GM12878 (cell line): ENCODE results near the gene NIPAL3. TPM values are rescaled to one million over a fixed set of nuclear protein-coding genes. Genes with fewer than 3 reads are reported as not detected.
A peak's percentile ranks its signal among the peaks of the same experiment; 100 is the strongest.

Experiments
- ATAC-seq: fragments of 200-7000 bp; cut with Tn5 transposase; 3 replicates; pipeline ENCODE4 v1.9.1; 2020; ENCODE audit warnings: mild to moderate bottlenecking, moderate library complexity
- BruUV-seq: library from RNA; stranded (reverse); fragments of 400-500 nt; replicated peaks from 2 replicates; lab custom pipeline; 2021; lab: Mats Ljungman, UMichigan
- CTCF ChIA-PET: fragments of 300-600 bp; sonication (Branson Sonifier 250); formaldehyde crosslinking; extraction: SDS; loops from one replicate; lab custom pipeline; 2021; ENCODE audit warnings: inconsistent platforms; lab: Yijun Ruan, JAX
- POLR2A ChIA-PET: fragments of 350-600 bp; formaldehyde crosslinking; extraction: SDS; loops from one replicate; lab custom pipeline; 2021; ENCODE audit warnings: inconsistent platforms; lab: Charles Lee
- RAD21 ChIA-PET: fragments of 300-600 bp; sonication (Branson Sonifier 250); formaldehyde crosslinking; loops from one replicate; lab custom pipeline; 2023; ENCODE audit warnings: antibody characterized with exemption; ENCODE audit not compliant: unreplicated experiment; lab: Charles Lee
- SMC1A ChIA-PET: fragments of 300-600 bp; sonication (Branson Sonifier 250); formaldehyde crosslinking; loops from one replicate; lab custom pipeline; 2023; ENCODE audit not compliant: unreplicated experiment, uncharacterized antibody; lab: Charles Lee
- DNase-seq: peaks from one replicate; pipeline ENCODE4 v3.0.0-alpha.2; 2011; ENCODE audit warnings: low read depth, low spot score
- FAIRE-seq: peaks from 3 replicates; lab custom pipeline; 2011; peaks lifted over from hg19 to GRCh38; lab: Jason Lieb, UNC
- H2AFZ ChIP-seq: 2 replicates; pipeline ENCODE4 v1.6.0; 2011; ENCODE audit warnings: low read depth, low read length, control low read depth; ENCODE audit not compliant: control insufficient read depth
- H3K27ac ChIP-seq: 2 replicates; pipeline ENCODE4 v1.5.1; 2011; ENCODE audit warnings: control low read depth; ENCODE audit not compliant: control insufficient read depth, insufficient read depth
- H3K27me3 ChIP-seq, 2 experiments: replicated peaks in 1 of 2; 2 replicates each; pipeline versions ENCODE4 v1.6.0 to v1.6.1; 2011; ENCODE audit warnings: low read length in 1 of 2; ENCODE audit not compliant: control insufficient read depth in 2 of 2, insufficient read depth in 2 of 2
- H3K36me3 ChIP-seq, 2 experiments: 2 replicates each; pipeline ENCODE4 v1.5.1; 2011; ENCODE audit warnings: low read length in 1 of 2; ENCODE audit not compliant: control insufficient read depth in 2 of 2, insufficient read depth in 2 of 2
- H3K4me1 ChIP-seq: 2 replicates; pipeline ENCODE4 v1.6.1; 2011; ENCODE audit warnings: mild to moderate bottlenecking, low read length, moderate library complexity, mixed read lengths; ENCODE audit not compliant: control insufficient read depth, insufficient read depth
- H3K4me2 ChIP-seq: 2 replicates; pipeline ENCODE4 v1.6.0; 2011; ENCODE audit warnings: control low read depth; ENCODE audit not compliant: control insufficient read depth, insufficient read depth
- H3K4me3 ChIP-seq: fragments of 200-600 bp; sonication (generic); 2 replicates; pipeline ENCODE4 v1.5.1; 2016
- H3K79me2 ChIP-seq: 2 replicates; pipeline ENCODE4 v1.6.0; 2011; ENCODE audit warnings: low read length; ENCODE audit not compliant: control insufficient read depth, insufficient read depth
- H3K9ac ChIP-seq: 2 replicates; pipeline ENCODE4 v1.8.0; 2011; ENCODE audit warnings: low read length, control low read depth, mixed read lengths; ENCODE audit not compliant: control insufficient read depth, insufficient read depth
- H3K9me3 ChIP-seq: replicated peaks from 3 replicates; pipeline ENCODE4 v1.5.1; 2011; ENCODE audit warnings: mild to moderate bottlenecking, low read length; ENCODE audit not compliant: control insufficient read depth, insufficient read depth
- H4K20me1 ChIP-seq: 2 replicates; pipeline ENCODE4 v1.6.0; 2011; ENCODE audit not compliant: control insufficient read depth, insufficient read depth
- EGR1 ChIP-seq, 2 experiments: IDR thresholded peaks; 1 replicate in 1 of 2; 2 replicates in 1 of 2; pipeline ENCODE4 v1.6.1; 2011 to 2012; ENCODE audit warnings: low read depth in 2 of 2, low read length in 2 of 2, borderline replicate concordance in 1 of 2, mild to moderate bottlenecking in 1 of 2, moderate library complexity in 1 of 2
- HDAC6 ChIP-seq: fragments of 200-600 bp; sonication (generic); IDR thresholded peaks from one replicate; pipeline ENCODE4 v1.8.0; 2017; ENCODE audit warnings: antibody characterized with exemption; ENCODE audit not compliant: unreplicated experiment
- IKZF1 ChIP-seq: fragments of 450-650 bp; conservative IDR thresholded peaks from 2 replicates; pipeline ENCODE4 v1.6.1; 2017; ENCODE audit warnings: antibody characterized with exemption, mild to moderate bottlenecking
- NFXL1 ChIP-seq: fragments of 450-650 bp; IDR thresholded peaks from 2 replicates; pipeline ENCODE4 v1.6.1; 2017; ENCODE audit warnings: antibody characterized with exemption, mild to moderate bottlenecking, borderline replicate concordance
- RCOR1 ChIP-seq: conservative IDR thresholded peaks from 2 replicates; pipeline ENCODE4 v1.6.1; 2012; ENCODE audit warnings: low read depth, low read length, improper control_type of control experiment
- RELA ChIP-seq: fragments of 450-650 bp; IDR thresholded peaks from 2 replicates; pipeline ENCODE4 v1.8.0; 2014; ENCODE audit warnings: borderline replicate concordance; ENCODE audit not compliant: partially characterized antibody
- SIN3A ChIP-seq: IDR thresholded peaks from 2 replicates; pipeline ENCODE4 v1.6.1; 2012; ENCODE audit warnings: low read depth, low read length, improper control_type of control experiment
- SIX5 ChIP-seq: IDR thresholded peaks from 2 replicates; pipeline ENCODE4 v1.6.1; 2011; ENCODE audit warnings: mild to moderate bottlenecking, low read depth, low read length, moderate library complexity; ENCODE audit not compliant: severe bottlenecking
- SUZ12 ChIP-seq: fragments of 200-600 bp; sonication (generic); IDR thresholded peaks from one replicate; pipeline ENCODE4 v1.6.1; 2018; ENCODE audit warnings: antibody characterized with exemption, mild to moderate bottlenecking; ENCODE audit not compliant: unreplicated experiment
- WGBS: methylation state at CpG from one replicate; pipeline ENCODE4 v1.1.6; 2016; ENCODE audit warnings: low lambda C conversion rate; ENCODE audit not compliant: insufficient replicate concordance, insufficient coverage; ENCODE audit errors: missing lambda C conversion rate; 5-methylcytosine and 5-hydroxymethylcytosine counted together
- in situ Hi-C: fragments of 300-500 bp; cut with MboI; formaldehyde crosslinking; loops from 9 replicates; pipeline ENCODE4 v1.14.3; 2018; ENCODE audit warnings: mixed read lengths
- intact Hi-C: fragments of 100-400 bp; cut with micrococcal nuclease; formaldehyde crosslinking; loops from one replicate; pipeline ENCODE4 v1.14.2; 2022; ENCODE audit not compliant: unreplicated experiment
- polyA plus RNA-seq, 11 experiments: library from polyadenylated mRNA; depleted of rRNA in 4 of 11; unstranded in 6 of 11; stranded (reverse) in 5 of 11; fragments of >200 nt; fragmentation: Nextera tagmentation in 4 of 11; fragmentation: Illumina TruSeq in 1 of 11; extraction: Ambion mirVana in 4 of 11; extraction: Trizol in 1 of 11; gene quantifications; 1 replicate in 1 of 11; 2 replicates in 10 of 11; pipeline versions ENCODE4 v1.2.1 to v1.2.3, GENCODE V29; 2011 to 2016; ENCODE audit warnings: inconsistent platforms in 2 of 11, missing spikeins in 2 of 11, low read depth in 1 of 11
- total RNA-seq, 4 experiments: library from RNA; depleted of rRNA in 3 of 4; stranded (reverse); fragments of >200 nt in 3 of 4; fragmentation: Illumina TruSeq in 1 of 4; extraction: Trizol in 1 of 4; gene quantifications; 2 replicates each; pipeline versions ENCODE4 v1.2.1 to v1.2.3, GENCODE V29; 2013 to 2021
- TF ChIP-seq, protein P1 (sequence below): fragments of 450-650 bp; IDR thresholded peaks from 2 replicates; pipeline ENCODE4 v1.6.1; 2016; ENCODE audit warnings: mild to moderate bottlenecking
- TF ChIP-seq, protein P2 (sequence below): fragments of 450-650 bp; IDR thresholded peaks from 2 replicates; pipeline ENCODE4 v1.6.1; 2018; ENCODE audit warnings: mild to moderate bottlenecking, low read depth, moderate library complexity; ENCODE audit not compliant: partially characterized antibody

NIPAL3 gene
- total and polyA plus RNA-seq, 10 of the 15 experiments (the other 5 are each of a cell fraction or from before 2014, with no cell fraction given) = 2.1 to 9.4 (median 4.2) TPM

DNA sequence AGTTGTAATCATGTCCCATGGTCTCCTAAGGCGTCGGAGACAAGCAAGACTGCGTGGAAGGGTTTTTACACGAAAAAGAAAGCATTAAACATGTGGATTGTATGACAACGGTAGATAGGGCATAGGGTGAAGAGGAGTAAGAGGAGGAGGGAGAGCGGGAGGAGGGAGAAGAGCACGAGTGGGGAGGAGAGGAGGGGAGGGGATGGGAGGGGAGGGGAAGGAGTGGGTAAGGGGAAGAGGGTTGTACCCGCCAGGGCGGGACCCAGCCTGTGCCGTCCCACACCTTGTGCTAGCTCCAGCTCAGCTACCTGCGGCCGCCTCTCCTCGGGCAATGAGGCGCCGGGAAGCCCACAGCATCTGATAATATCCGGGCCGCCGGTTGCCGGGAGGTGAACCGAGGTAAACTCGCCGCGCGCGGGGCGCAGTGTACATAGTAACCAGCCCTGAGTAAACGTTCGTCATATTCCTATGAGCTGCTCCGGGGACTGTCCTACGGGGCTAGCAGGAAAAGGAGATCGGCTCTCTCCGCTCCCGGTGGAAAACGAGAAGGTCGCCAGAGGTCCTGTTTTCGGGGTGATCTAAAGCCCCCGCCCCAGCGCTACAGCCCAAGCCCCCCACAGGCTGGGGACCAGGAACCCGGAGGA is 86.6 kb downstream of the NIPAL3 start:
- POLR2A ChIA-PET = no interaction called here
- no peak for FAIRE-seq
- BruUV-seq = no TSS peak
- peak overlapping the region; percentile 48 for H2AFZ ChIP-seq
- ATAC-seq = peak; percentile 38
- H3K4me3 ChIP-seq = peak overlapping the region; percentile 80; the same call in 1 of the 2 replicates
- no peaks in the 10 kb centered on the region; the same call in 1 of the 2 replicates for H4K20me1 ChIP-seq
- H3K36me3 ChIP-seq = no peaks in the 10 kb centered on the region
- 1% methylated on average over 32 of the region's 39 CpGs for WGBS
- in situ Hi-C loops = no loop called here
- DNase-seq = no peak
- no peaks in the 10 kb centered on the region for H3K9me3 ChIP-seq
- CTCF ChIA-PET = interaction anchor here (0.6 to 1.1 kb wide), 2 partner anchors 23 to 58 kb away, joined by 3 to 6 read pairs; no protein-coding TSS in a partner anchor
- no peak overlapping the region for H3K27ac ChIP-seq
- peak overlapping the region; percentile 96 for H3K4me2 ChIP-seq
- no peaks in the 10 kb centered on the region for H3K79me2 ChIP-seq
- SMC1A ChIA-PET = interaction anchor here (1.0 kb wide), 1 partner anchor 14 kb away, joined by 4 read pairs; no protein-coding TSS in a partner anchor
- TF ChIP-seq SIX5 = no peak
- peak; percentile 83; the same call in 1 of the 2 replicates for TF ChIP-seq NFXL1
- peak overlapping the region; percentile 18; the same call in 1 of the 2 replicates for H3K9ac ChIP-seq
- peaks cover 12 to 20% of the 10 kb centered on the region in 2 experiments for H3K27me3 ChIP-seq
- peaks cover 8% of the 10 kb centered on the region for H3K4me1 ChIP-seq
- RAD21 ChIA-PET = no interaction called here
- intact Hi-C loops = no loop called here

DNA sequence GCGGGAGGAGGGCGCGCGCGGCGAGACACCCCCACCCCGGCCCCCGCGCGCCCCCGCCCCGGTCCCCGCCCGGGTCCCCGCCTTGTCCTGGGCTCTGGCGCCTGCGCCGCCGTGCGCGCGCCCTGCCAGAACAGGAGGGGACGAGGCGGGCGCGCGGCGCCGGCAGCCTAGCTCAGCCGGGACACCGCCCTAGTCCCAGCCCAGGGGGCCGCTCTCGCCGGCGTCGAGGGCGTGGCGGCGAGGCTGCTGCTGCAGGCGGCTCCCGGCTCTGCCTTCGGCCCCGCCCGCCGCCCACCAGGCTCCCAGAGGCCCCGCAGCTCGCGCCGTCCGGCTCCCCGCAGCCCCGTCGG is 87.1 kb downstream of the NIPAL3 start, which contains the start of gene RCAN3:
RCAN3 (plus strand) TSS at position 128 of the 350 bp plus-strand sequence. CDS start 11,537 bp downstream, outside the sequence.
- intact Hi-C loops = no loop called here
- ATAC-seq (peak; percentile 79), FAIRE-seq (no peak), DNase-seq (no peak)
- RAD21 ChIA-PET = no interaction called here
- CTCF ChIA-PET = no interaction called here
- H3K27me3 ChIP-seq = peaks cover 12 to 20% of the 10 kb centered on the region in 2 experiments
- H2AFZ ChIP-seq = peak within 1 kb of the TSS; percentile 48
- no peaks in the 10 kb centered on the region; the same call in 1 of the 2 replicates for H4K20me1 ChIP-seq
- POLR2A ChIA-PET = no interaction called here
- H3K4me3 ChIP-seq = peak within 1 kb of the TSS; percentile 80; the same call in 1 of the 2 replicates
- SMC1A ChIA-PET = no interaction called here
- H3K4me2 ChIP-seq = peak within 1 kb of the TSS; percentile 96
- WGBS = 2% methylated on average over 19 of the region's 53 CpGs
- no peaks in the 10 kb centered on the region for H3K9me3 ChIP-seq
- no peak within 1 kb of the TSS for H3K27ac ChIP-seq
- in situ Hi-C loops = no loop called here
- H3K9ac ChIP-seq = peak within 1 kb of the TSS; percentile 18; the same call in 1 of the 2 replicates
- no TSS peak for BruUV-seq
- no peaks in the 10 kb centered on the region for H3K36me3 ChIP-seq
- H3K79me2 ChIP-seq = no peaks in the 10 kb centered on the region
- H3K4me1 ChIP-seq = peaks cover 8% of the 10 kb centered on the region
- TF ChIP-seq RELA = no peak
- TF ChIP-seq IKZF1 = 0 out of 2 replicates have a peak, but pooled peaks have one; percentile 25
- TF ChIP-seq RCOR1 = no peak
- TF ChIP-seq SUZ12 = peak; percentile 10
- no peak for TF ChIP-seq SIN3A
- no peak for TF ChIP-seq HDAC6
- TF ChIP-seq, protein P1, sequence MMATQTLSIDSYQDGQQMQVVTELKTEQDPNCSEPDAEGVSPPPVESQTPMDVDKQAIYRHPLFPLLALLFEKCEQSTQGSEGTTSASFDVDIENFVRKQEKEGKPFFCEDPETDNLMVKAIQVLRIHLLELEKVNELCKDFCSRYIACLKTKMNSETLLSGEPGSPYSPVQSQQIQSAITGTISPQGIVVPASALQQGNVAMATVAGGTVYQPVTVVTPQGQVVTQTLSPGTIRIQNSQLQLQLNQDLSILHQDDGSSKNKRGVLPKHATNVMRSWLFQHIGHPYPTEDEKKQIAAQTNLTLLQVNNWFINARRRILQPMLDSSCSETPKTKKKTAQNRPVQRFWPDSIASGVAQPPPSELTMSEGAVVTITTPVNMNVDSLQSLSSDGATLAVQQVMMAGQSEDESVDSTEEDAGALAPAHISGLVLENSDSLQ = no peak
- TF ChIP-seq, protein P2, sequence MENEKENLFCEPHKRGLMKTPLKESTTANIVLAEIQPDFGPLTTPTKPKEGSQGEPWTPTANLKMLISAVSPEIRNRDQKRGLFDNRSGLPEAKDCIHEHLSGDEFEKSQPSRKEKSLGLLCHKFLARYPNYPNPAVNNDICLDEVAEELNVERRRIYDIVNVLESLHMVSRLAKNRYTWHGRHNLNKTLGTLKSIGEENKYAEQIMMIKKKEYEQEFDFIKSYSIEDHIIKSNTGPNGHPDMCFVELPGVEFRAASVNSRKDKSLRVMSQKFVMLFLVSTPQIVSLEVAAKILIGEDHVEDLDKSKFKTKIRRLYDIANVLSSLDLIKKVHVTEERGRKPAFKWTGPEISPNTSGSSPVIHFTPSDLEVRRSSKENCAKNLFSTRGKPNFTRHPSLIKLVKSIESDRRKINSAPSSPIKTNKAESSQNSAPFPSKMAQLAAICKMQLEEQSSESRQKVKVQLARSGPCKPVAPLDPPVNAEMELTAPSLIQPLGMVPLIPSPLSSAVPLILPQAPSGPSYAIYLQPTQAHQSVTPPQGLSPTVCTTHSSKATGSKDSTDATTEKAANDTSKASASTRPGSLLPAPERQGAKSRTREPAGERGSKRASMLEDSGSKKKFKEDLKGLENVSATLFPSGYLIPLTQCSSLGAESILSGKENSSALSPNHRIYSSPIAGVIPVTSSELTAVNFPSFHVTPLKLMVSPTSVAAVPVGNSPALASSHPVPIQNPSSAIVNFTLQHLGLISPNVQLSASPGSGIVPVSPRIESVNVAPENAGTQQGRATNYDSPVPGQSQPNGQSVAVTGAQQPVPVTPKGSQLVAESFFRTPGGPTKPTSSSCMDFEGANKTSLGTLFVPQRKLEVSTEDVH = no peak
- TF ChIP-seq EGR1 (IDR thresholded peaks at IDR 0.05; ENCODE audit: borderline replicate concordance in 1 of 2, low read depth in 2 of 2, low read length in 2 of 2) = 0 out of 3 replicates have a peak, but pooled peaks of 1 of the 2 experiments have one; percentile 24
